ENCODE results near the gene TNS2. TPM values are rescaled to one million over a fixed set of nuclear protein-coding genes. Genes with fewer than 3 reads are reported as not detected.

Gene TNS2
- total and polyA plus RNA-seq, 10 of the 15 experiments (the other 5 are each of a cell fraction or from before 2014, with no cell fraction given): 0.03 to 0.72 (median 0.16) TPM; not detected in 4

DNA sequence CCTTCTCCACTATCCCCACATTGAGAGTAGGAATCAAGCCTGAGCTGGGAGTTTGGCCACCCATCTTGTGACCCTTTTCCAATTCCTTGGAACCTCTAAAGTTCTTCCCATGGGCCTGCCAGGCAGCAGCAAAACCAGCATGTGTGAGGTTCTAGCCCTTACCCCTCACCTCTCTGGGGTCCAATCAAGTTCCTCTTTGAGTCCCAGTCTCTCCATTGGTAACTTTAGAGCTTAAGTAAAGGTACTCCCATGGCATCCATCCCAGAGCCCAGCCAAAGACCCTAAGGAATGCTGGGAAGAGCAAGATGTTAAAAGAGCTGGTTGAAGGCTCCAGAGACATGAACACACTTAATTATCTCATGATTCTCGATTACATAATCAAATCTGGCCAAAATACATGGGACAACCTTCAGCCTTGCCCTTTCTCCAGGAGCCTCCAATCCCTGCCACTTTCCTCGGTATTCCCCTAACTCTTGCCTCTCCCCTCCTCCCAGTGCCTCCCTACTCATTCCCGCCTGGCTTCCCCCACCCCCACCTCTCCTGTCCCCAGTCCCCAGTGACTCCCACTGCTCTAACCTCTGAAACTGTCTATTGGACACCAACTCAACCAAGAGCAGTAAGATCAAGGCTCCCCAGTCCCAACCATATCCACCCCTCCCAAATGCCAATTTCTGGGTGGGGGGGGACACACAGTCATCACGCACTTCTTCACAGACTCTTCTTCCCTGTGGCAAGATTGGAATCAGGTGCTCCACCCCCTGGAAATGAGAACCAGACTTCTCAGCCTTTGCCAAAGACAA is 4.8 kb upstream of the TNS2 start:
- H2AFZ ChIP-seq (ENCODE audit: control insufficient read depth, low read depth, low read length): no peak overlapping the region
- H3K79me2 ChIP-seq (ENCODE audit: control insufficient read depth, insufficient read depth, low read length): no peaks in the 10 kb centered on the region
- ChIA-PET POLR2A (no interaction called here), CTCF (interaction anchor here (1.3 to 1.7 kb wide), 3 partner anchors 54 to 58 kb away, joined by 5 to 9 read pairs (median 7); partner anchors contain the start of gene SOAT2), SMC1A (ENCODE audit: uncharacterized antibody, unreplicated experiment) (interaction anchor here (1.2 kb wide), 1 partner anchor 9 kb away, joined by 3 read pairs; no protein-coding TSS in a partner anchor), RAD21 (ENCODE audit: unreplicated experiment) (no interaction called here)
- in situ Hi-C loops (cut with MboI): no loop called here
- no peaks in the 10 kb centered on the region for H3K9me3 ChIP-seq (replicated peaks; ENCODE audit: control insufficient read depth, insufficient read depth, low read length)
- ATAC-seq: no peak
- H3K4me2 ChIP-seq (ENCODE audit: control insufficient read depth, insufficient read depth): no peak overlapping the region
- H3K27me3 ChIP-seq (replicated peaks in 1 of 2; ENCODE audit: control insufficient read depth in 2 of 2, insufficient read depth in 2 of 2, low read length in 1 of 2): no peaks in the 10 kb centered on the region
- 61% methylated on average over 4 of the region's 4 CpGs for WGBS (ENCODE audit: insufficient coverage, insufficient replicate concordance, low lambda C conversion rate, missing lambda C conversion rate)
- H4K20me1 ChIP-seq (ENCODE audit: control insufficient read depth, insufficient read depth): no peaks in the 10 kb centered on the region
- H3K4me1 ChIP-seq (ENCODE audit: control insufficient read depth, insufficient read depth, low read length): peaks cover 15% of the 10 kb centered on the region
- TF ChIP-seq, protein P1, sequence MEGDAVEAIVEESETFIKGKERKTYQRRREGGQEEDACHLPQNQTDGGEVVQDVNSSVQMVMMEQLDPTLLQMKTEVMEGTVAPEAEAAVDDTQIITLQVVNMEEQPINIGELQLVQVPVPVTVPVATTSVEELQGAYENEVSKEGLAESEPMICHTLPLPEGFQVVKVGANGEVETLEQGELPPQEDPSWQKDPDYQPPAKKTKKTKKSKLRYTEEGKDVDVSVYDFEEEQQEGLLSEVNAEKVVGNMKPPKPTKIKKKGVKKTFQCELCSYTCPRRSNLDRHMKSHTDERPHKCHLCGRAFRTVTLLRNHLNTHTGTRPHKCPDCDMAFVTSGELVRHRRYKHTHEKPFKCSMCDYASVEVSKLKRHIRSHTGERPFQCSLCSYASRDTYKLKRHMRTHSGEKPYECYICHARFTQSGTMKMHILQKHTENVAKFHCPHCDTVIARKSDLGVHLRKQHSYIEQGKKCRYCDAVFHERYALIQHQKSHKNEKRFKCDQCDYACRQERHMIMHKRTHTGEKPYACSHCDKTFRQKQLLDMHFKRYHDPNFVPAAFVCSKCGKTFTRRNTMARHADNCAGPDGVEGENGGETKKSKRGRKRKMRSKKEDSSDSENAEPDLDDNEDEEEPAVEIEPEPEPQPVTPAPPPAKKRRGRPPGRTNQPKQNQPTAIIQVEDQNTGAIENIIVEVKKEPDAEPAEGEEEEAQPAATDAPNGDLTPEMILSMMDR (IDR thresholded peaks at IDR 0.05 in 2 of 3, conservative IDR thresholded peaks at IDR 0.05 in 1 of 3; ENCODE audit: control insufficient read depth in 2 of 3, extremely low read depth in 1 of 3, insufficient read depth in 1 of 3, low read depth in 3 of 3, low read length in 3 of 3): no peak
- TF ChIP-seq, protein P2, sequence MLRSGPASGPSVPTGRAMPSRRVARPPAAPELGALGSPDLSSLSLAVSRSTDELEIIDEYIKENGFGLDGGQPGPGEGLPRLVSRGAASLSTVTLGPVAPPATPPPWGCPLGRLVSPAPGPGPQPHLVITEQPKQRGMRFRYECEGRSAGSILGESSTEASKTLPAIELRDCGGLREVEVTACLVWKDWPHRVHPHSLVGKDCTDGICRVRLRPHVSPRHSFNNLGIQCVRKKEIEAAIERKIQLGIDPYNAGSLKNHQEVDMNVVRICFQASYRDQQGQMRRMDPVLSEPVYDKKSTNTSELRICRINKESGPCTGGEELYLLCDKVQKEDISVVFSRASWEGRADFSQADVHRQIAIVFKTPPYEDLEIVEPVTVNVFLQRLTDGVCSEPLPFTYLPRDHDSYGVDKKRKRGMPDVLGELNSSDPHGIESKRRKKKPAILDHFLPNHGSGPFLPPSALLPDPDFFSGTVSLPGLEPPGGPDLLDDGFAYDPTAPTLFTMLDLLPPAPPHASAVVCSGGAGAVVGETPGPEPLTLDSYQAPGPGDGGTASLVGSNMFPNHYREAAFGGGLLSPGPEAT (IDR thresholded peaks at IDR 0.05; ENCODE audit: low read depth): no peak
- TF ChIP-seq ATF7 (IDR thresholded peaks at IDR 0.05; ENCODE audit: low read depth): no peak
- no TSS peak for BruUV-seq (replicated peaks)
- intact Hi-C loops (cut with micrococcal nuclease; ENCODE audit: unreplicated experiment): no loop called here
- no peak overlapping the region for H3K4me3 ChIP-seq
- no peak for DNase-seq (ENCODE audit: low read depth, low spot score)
- FAIRE-seq: no peak
- no peak overlapping the region for H3K9ac ChIP-seq (ENCODE audit: control insufficient read depth, insufficient read depth, low read length)
- no peak overlapping the region for H3K27ac ChIP-seq (ENCODE audit: control insufficient read depth, insufficient read depth)
- H3K36me3 ChIP-seq (ENCODE audit: control insufficient read depth in 2 of 2, insufficient read depth in 2 of 2, low read length in 1 of 2): no peaks in the 10 kb centered on the region; a peak in 1 of 4 replicates

Measured in GM12878 (cell line).